ENCODE results near the gene AQP1. TPM values are rescaled to one million over a fixed set of nuclear protein-coding genes. Genes with fewer than 3 reads are reported as not detected.
A peak's percentile ranks its signal among the peaks of the same experiment; 100 is the strongest.

AQP1 gene
- total RNA-seq, 1 donor from 2014 or later = 1,132 TPM

DNA sequence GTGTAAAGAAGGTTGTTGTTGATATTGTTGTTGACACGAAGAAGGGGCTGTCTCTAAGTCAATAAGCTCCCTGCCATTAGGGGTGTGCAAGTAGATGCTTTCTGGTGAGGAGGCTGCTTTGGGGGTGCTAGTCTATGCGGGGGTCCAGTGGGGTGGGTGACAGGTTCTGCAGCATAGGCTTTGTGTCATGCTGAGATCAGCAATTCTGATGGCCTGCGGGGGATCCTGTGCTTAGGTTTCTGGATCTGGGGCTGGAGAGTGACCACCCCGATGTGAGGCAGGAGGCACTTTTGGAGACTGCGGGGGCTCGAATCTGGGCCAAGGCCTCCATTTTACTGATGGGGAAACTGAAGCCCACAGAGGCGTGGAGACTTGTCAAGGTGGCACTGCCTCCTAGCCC lies 5.1 kb downstream of the AQP1 start:
- Histone ChIP-seq H3K27me3 (no peaks in the 10 kb centered on the region), H3K4me1 (peaks cover 50% of the 10 kb centered on the region), H3K4me3 (peak overlapping the region; percentile 66), H3K27ac (peak overlapping the region; percentile 81), H3K36me3 (peaks cover 35% of the 10 kb centered on the region), H3K9me3 (no peaks in the 10 kb centered on the region)
- ATAC-seq = no peak
- intact Hi-C loops (cut with DNase I) = no loop called here
- TF ChIP-seq, protein P1, sequence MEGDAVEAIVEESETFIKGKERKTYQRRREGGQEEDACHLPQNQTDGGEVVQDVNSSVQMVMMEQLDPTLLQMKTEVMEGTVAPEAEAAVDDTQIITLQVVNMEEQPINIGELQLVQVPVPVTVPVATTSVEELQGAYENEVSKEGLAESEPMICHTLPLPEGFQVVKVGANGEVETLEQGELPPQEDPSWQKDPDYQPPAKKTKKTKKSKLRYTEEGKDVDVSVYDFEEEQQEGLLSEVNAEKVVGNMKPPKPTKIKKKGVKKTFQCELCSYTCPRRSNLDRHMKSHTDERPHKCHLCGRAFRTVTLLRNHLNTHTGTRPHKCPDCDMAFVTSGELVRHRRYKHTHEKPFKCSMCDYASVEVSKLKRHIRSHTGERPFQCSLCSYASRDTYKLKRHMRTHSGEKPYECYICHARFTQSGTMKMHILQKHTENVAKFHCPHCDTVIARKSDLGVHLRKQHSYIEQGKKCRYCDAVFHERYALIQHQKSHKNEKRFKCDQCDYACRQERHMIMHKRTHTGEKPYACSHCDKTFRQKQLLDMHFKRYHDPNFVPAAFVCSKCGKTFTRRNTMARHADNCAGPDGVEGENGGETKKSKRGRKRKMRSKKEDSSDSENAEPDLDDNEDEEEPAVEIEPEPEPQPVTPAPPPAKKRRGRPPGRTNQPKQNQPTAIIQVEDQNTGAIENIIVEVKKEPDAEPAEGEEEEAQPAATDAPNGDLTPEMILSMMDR (IDR thresholded peaks at IDR 0.05) = no peak
- DNase-seq = no peak

DNA sequence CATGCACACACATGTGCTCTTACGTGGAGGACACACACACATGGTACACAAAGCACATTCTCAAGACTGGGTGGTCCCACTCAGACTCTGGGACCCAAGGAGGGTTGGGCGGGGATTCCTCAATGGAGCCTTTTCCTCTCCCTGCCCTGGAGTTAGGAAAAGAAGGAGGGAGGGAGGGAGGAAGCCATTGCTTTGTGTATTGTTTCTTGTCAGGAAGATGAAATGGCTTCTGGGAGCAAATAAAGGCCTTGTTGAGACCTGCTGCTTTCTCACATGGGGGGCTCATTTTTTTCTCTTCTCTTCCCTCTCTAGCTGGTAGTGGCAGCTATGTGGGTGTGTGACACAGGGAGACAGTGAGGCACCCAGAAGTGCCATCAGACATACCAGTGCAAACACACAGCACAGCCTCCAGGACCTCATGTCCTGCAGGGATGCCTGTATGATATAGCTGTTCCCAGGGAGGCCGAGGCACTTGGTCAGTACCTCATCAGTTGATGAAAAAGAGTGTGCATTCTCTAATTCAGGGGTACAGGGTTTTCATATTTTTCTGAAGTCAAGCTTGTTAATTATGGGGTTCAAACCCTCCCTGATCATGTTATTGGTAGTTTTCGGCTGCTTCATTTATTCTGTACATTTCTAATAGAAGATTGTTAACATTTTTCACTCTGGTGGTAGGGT lies 5.7 kb downstream of the AQP1 start:
- no peak for DNase-seq
- Histone ChIP-seq H3K9me3 (no peaks in the 10 kb centered on the region), H3K27ac (no peak overlapping the region), H3K4me1 (peaks cover 50% of the 10 kb centered on the region), H3K4me3 (peak overlapping the region; percentile 66), H3K27me3 (no peaks in the 10 kb centered on the region), H3K36me3 (peaks cover 41% of the 10 kb centered on the region)
- intact Hi-C loops (cut with DNase I) = no loop called here
- TF ChIP-seq, protein P1 (IDR thresholded peaks at IDR 0.05) = no peak
- no peak for ATAC-seq

DNA sequence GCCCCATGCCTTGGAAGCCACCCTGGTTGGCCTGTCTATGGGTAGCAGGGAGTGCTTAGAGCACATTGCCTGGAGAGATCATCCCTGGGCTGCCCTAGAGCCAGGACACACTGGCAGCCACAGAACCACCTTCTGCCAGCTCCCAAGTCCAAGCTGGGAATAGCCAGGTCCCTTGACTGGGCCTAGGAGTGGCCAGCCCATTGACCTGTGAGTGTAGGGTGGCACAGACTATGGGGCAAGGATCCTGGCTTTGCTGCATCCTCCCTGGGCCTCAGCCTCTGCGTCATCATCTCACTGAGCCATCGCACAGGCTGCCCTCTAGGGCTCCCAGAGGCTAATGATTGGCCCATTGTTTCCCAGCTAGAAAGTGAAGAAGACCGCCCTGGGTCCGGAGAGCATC lies 7.0 kb downstream of the AQP1 start:
- Histone ChIP-seq H3K9me3 (no peaks in the 10 kb centered on the region), H3K27me3 (no peaks in the 10 kb centered on the region), H3K4me1 (peaks cover 50% of the 10 kb centered on the region), H3K36me3 (peaks cover 53% of the 10 kb centered on the region), H3K4me3 (peak overlapping the region; percentile 8), H3K27ac (peak overlapping the region; percentile 45)
- ATAC-seq = no peak
- DNase-seq = no peak
- TF ChIP-seq, protein P1 (IDR thresholded peaks at IDR 0.05) = no peak
- intact Hi-C loops (cut with DNase I) = no loop called here

DNA sequence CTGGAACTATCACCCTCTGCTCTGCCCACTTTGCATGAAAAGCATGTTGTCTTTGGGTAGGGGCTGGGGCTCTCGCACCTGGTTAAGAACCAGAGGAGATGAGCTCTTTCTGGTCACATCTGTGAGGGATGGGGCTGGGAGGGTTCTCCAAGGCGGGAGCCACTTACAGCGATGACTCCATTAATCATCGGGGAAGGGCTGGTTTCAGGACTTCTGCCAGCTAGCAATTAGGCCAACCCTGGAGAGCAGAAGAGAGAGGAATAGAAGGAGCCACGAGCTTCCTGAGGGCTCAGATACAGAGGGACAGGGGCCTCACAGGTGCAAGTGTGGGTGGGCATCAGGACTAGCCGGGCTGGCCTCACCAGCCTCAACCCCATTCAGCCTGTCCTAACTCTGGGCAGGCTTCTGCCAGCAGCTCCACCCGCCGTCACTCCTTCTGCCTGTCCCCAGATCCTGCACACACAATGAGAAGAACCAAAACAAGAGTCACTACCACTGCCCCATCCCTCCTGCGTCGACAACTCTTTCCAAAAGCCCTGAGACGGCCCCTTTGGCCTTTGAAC lies 8.4 kb downstream of the AQP1 start:
- TF ChIP-seq, protein P1 (IDR thresholded peaks at IDR 0.05) = no peak
- Histone ChIP-seq H3K27ac (peak overlapping the region; percentile 51), H3K9me3 (no peaks in the 10 kb centered on the region), H3K4me1 (peaks cover 43% of the 10 kb centered on the region), H3K36me3 (peaks cover 68% of the 10 kb centered on the region), H3K27me3 (no peaks in the 10 kb centered on the region), H3K4me3 (peak overlapping the region; percentile 5)
- intact Hi-C loops (cut with DNase I) = no loop called here
- DNase-seq (peak; percentile 59), ATAC-seq (no peak)

DNA sequence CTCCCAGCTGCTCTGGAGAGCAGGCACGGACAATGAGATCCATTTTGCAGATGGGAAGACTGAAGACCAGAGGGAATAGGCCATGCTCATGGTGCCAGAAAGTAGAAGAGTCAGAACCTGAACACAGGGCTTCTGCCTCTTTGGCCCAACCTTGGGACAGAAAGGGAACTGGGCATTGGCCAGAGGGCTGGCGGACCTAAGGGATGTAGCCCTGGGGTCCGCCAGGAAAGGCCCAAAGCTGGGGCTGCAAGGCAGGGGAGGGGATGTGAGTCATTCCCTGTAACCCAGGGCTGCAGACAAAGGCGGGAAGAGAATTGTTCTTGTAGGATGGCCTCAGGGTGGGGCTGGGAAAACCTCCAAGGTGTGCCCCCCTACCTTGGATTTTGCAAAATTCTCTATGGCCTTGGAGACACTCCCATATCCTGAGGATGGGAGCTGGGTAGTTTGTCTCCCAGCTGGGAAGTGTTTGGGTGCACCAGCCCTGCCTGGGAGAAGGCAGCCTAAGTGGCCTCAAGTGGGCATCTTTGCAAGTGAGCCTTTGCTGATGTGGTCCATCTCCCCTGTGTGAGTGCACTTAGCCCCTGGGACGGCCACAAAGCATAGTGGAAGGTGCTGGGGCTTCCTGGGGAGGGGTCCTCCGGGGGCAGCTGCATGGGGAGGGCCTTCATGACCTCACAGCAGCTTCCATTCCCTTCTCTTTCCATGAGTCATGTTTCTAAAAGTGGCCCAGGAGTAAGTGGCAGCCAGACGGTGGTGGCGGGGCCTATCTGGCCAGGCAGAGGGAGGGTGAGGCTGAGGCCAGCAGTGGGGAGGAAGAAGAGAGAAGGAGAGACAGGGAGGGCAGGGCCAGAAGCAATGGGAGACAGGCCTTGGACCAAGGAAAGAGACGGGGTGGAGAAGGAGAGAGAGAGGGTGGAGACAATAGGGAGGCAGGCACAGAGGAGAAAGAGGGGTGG lies 9.2 kb downstream of the AQP1 start:
- ATAC-seq = peak; percentile 41
- TF ChIP-seq, protein P1 (IDR thresholded peaks at IDR 0.05) = no peak
- H3K27me3 ChIP-seq = no peaks in the 10 kb centered on the region
- no peak overlapping the region for H3K4me3 ChIP-seq
- peaks cover 43% of the 10 kb centered on the region for H3K4me1 ChIP-seq
- H3K9me3 ChIP-seq = no peaks in the 10 kb centered on the region
- DNase-seq = peak; percentile 59
- intact Hi-C loops (cut with DNase I) = no loop called here
- peak overlapping the region; percentile 51 for H3K27ac ChIP-seq
- H3K36me3 ChIP-seq = peaks cover 75% of the 10 kb centered on the region

All from upper lobe of right lung (tissue), 1 donor.